Dermis microvascular lymphatic vessel endothelial cell (primary cell): ENCODE results near the gene ZNF837. TPM values are rescaled to one million over a fixed set of nuclear protein-coding genes. Genes with fewer than 3 reads are reported as not detected.
A peak's percentile ranks its signal among the peaks of the same experiment; 100 is the strongest.
"Not testable (repeated sequence)": the region's sequence is repeated elsewhere in the genome, so short reads cannot be mapped to it uniquely, and the experiment has no call there.

Experiments
- DNase-seq, 2 donors: peaks; one replicate each; pipeline versions ENCODE4 v3.0.0 to v3.0.0-alpha.2; 2010; ENCODE audit warnings: low read depth in 2 of 2
- total RNA-seq: library from RNA; depleted of rRNA; stranded (reverse); fragments of >200 nt; gene quantifications from 2 replicates; pipeline ENCODE4 v1.2.1, GENCODE V29; 2014

ZNF837 gene
- total RNA-seq, 1 donor from 2014 or later: 1.7 TPM

DNA sequence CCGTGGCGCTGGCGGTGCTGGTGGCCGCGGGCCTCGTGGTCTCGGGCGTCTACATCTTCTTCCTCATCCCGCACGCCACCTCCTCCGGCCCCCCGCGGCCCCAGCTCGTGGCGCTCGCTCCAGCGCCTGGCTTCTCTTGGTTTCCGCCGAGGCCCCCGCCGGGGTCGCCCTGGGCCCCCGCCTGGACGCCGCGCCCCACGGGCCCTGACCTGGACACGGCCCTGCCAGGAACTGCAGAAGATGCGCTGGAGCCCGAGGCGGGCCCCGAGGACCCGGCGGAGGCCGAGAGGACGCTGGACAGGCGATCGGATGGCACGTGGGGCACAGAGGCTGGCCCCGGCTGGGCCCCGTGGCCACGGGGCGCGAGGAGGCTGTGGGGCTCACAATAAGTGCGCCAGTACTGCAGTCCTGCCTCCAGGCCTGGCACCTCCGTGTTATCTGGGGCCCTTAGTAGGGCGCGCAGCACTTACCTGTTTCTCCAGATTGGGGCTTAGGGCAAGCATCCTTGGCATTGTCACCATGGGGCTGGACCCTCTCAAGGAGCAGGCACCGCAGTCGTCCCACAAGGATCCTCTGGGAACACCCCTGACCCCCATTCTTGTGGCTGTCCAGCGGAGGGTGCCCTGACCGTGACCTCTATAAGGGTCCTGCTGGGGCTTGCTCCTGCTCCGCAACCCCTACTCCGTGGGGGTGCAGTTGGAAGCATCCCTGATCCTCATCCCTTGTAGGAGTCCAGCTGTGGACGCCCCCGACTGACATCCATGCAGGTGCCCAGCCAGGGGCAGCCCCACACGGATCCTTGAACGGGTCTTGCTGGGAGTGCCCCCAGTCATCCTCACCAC lies 16.1 kb upstream of the ZNF837 start:
- no peak for DNase-seq

DNA sequence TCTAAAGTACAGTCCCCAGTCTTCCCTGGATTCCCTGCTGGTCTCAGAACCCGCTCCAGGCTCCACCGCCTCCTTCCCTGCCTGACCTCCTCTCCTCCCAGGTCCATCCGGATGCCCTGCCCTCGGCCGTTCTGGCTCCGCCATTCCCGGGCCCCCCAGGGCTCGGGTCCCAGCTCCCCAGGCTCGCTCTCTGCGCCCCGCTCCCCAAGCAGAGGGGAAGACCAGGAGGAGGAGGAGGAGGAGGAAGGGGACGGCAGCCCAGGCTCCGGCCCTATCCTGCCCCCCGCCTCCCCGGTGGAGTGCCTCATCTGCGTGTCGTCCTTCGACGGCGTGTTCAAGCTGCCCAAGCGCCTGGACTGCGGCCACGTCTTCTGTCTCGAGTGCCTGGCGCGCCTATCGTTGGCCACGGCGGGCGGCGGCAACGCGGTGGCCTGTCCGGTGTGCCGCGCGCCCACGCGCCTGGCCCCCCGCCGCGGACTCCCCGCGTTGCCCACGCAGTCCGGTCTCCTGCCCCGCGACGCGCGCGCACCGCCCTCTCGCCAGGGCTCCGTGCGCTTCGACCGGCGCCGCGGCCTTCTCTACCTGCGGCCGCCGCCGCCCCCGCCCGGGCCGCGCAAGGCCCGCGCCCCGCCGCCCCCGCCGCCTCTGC lies 15.3 kb upstream of the ZNF837 start:
- no peak for DNase-seq

DNA sequence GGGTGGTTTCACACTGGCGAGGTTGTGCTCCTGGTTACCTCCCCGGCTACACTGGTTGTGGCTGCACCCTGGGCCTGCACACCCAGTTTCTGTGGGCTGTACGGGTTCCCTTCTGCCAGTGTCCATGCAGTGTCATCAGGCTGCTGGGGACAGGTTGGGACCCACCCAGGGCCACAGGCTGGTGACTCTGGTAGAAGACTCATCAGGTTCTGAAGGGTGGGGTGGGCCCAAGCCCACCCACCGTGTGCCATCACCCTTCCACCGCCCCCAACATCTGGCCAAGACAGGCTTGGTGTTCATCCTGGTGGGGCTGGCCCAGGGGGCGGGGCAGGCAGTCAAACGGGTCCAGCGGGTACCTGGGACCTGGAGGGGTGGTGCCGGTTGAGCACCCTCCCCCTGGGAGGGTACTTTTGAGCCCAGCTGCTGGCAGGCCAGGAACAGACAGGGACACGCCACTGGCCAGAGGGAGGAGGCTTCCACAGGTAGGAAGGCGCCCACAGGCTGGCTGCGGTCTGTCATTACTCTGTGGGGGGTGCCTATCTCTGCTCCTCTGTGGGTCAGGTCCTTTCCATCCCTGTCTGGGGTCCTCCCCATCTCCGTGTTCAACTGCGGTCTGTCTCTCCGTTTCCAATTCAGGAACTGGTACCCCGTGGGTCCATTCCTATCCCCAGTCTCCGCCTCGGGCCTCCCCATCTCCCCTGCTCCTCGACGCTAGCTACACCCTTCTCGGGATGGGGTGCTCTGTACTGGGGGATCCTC lies 14.6 kb upstream of the ZNF837 start, which contains the start of gene RNF225:
RNF225 (plus strand) TSS at position 437 of the 759 bp plus-strand sequence. CDS start 434 bp downstream, outside the sequence.
- no peak for DNase-seq

DNA sequence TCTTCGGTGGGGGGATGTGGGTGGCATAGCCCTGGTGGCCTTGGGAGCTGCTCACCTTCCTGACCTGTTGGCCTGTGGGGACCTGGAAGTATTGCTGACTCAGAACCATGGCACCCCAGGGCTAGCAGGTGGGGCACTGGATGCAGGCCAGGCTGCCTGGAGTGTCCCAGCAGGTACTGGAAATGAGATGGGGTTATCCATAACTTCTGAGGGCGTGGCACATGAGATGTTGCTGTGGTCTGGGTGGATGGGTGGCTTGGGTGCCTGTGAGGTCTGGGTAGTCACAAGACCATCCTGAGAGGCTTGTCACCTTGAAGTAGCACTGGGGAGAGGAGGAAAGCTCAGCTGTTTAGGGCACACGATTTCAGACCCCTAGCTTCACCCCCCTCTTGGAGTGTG lies 14.0 kb upstream of the ZNF837 start:
- no peak for DNase-seq

DNA sequence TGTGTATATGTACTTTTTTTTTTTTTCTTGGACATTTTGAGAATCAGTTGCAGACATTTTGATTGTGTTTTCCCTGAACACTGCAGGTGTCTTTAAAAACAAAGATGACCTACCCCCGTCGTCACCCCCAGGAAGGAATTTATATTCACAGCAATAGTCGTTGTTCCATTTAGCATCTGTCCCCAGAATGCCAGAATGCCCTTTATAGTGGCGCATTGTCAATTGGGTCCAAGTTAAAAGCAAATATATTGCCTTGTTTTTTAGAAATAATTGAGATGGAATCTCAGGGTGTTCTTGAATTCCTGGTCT lies 12.8 kb upstream of the ZNF837 start:
- DNase-seq: no peak

DNA sequence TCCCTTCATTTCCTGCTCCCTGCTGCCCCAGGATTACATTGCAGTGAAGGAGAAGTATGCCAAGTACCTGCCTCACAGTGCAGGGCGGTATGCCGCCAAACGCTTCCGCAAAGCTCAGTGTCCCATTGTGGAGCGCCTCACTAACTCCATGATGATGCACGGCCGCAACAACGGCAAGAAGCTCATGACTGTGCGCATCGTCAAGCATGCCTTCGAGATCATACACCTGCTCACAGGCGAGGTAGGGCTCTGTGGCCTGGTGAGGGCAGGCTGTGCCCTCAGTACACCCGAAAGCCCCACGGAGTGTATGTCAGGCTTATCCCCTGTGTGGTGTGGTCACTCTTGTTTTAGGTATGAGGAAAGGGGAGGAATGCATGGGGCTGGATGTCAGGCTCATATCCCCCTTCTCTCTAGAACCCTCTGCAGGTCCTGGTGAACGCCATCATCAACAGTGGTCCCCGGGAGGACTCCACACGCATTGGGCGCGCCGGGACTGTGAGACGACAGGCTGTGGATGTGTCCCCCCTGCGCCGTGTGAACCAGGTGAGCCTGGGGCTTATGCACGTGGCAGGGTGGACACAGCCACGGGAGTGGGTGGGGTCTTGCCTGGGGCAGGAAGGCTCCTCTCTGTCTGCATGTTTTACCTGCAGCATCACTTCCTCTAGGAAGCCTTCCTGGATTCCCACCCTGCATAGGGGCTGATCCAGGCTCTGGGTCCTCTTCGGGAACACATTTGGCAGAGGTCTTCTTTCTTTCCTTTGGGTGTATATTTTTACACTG lies 12.3 kb upstream of the ZNF837 start:
- no peak for DNase-seq

DNA sequence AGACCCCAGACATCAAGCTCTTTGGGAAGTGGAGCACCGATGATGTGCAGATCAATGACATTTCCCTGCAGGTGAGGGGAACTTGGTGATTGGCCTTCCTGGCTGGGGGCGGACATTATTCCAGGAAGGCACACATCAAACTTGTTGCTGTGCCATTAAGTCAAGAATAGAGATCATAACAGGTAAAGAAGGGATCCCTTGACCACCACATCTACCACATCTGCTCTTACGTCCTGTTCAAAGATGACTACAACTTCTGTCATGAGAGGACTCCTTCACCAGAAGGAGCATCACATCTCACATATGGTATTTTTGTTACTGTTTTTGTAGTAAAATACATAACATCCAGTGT lies 7.3 kb upstream of the ZNF837 start:
- no peak for DNase-seq

DNA sequence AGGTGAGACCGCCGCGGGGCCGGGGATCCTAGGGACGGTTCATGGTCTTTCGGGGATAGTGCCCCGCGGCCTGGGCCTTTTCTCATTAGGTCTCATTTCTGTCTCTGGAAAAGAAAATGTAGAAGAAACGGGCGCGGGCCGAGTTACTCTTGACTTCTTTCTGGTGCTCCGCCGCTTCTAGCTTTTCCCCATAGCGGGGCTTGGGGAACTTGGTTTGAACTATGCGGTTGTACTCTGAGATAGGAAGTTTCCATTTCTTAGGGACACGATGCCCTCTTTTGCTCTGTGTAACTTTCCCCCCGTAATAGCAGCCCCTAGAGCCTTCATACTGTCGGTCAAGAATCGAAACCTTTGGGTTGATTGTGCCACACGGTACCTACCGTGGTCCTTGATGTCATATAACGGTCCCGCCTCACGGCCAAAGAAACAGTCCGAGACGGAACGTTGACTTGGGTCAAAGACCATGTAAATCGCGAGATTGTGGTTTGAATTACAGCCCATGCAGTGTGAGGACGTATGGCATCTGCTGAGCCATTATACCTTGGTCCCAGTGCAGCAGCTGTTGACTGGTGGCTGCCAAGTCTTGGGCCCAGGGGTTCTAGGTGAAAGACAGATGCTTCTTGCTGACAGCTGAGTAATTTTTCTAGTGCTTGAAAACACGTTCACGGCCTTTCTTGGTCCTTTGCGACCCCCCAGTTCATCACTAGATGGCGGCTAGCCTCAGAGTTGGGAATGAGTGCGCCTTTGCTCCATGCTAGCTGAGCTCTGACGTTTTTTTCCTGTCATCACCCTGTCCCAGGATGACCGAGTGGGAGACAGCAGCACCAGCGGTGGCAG lies 6.7 kb upstream of the ZNF837 start:
- no peak for DNase-seq

DNA sequence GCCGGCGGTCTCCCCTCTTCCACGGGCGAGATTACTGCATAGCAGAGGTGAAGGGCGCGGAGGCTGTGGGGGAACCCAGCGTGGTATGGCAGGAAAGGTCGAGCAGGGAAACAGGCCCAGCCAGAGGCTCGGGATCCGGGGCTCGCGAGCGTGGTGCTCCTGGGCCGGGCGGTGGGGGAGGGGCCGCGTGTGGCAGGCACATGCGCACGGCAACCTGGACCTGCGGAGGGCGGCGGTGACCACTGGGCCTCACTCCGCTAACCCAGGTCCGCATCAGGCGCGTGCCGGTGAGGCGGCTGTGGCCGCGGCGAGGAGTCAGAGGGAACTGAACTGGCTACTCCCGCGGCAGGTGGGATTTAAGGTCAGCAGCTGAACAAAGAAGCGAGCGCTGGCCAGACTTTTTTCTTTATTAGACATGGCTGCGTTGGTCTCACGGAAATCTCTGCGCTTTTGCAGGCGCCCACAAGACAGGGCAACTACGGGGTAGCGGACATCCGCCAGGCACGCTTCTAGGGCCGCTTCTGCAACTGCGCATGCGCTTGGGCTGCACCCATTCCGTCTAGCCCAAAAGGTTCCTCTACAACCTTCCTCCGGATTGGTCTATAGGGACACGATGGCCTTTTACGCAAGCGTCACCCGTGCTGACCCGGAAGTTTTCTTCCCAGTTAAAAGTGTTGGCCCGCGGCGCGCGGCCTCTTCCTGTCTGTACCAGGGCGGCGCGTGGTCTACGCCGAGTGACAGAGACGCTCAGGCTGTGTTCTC lies 5.9 kb upstream of the ZNF837 start, which contains the start of gene RPS5:
RPS5 (plus strand) TSS at position 694 of the 762 bp plus-strand sequence. CDS start 869 bp downstream, outside the sequence.
- peak; percentile 99 for DNase-seq

DNA sequence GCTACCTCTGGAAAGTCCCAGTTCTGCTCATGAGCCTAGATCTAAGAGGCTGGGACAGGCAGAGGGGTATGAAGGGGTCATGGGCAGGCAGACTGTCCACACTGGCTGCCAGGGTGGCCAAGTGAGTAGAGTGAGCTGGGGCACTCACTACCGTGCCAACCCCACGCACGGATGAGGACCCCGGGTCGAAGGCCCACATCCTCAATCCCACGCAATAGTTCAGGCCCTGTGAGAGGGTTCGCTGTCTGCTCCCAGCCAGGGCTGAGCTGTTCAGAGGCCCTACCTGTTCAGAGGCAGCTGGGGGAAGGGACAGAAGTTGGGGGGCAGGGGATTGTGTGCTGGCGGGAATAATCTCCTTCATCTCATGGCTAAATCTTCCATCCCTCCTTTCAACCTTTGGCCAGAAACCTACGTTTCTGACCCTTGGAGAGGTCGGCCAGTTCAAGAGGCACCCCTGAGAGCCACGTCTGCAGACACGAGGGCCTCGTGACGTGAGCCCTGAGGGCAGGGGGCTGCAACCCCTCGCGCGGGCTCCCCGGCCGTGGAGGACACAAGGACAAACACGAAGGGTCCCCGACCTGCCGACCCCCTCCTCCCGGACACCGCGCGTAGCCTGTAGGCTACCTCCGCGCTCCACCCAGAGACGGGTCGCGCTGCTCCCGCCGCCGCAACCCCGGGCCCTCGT lies 5.2 kb upstream of the ZNF837 start:
- no peak for DNase-seq

DNA sequence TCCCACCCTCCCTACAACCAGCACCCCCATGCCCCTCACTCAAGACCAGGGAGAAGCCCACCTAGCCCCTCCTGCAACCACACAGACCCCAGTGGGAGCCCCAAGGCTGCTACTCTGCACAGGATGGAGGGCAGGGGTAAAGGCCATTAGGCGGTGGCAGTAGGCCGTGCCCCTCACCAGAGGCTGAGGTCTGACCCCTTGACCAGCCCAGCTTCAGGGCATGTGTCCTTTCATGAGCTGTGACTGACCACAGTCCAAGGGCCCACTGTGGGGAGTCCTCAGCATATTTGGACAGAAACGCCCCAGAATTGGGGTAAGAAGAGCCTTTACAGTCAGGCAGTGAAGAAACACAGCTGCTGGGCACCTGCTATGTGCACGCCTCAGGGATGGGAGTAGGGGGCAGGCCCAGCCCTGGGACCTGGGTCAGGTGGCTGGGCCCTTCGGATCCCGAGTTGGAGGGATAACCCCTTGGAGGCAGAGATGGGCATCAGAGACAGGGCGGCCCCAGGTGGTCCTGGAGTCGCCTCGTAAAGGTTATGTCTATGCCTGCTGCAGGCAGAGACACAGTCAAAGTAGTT lies 4.6 kb upstream of the ZNF837 start:
- DNase-seq: no peak

DNA sequence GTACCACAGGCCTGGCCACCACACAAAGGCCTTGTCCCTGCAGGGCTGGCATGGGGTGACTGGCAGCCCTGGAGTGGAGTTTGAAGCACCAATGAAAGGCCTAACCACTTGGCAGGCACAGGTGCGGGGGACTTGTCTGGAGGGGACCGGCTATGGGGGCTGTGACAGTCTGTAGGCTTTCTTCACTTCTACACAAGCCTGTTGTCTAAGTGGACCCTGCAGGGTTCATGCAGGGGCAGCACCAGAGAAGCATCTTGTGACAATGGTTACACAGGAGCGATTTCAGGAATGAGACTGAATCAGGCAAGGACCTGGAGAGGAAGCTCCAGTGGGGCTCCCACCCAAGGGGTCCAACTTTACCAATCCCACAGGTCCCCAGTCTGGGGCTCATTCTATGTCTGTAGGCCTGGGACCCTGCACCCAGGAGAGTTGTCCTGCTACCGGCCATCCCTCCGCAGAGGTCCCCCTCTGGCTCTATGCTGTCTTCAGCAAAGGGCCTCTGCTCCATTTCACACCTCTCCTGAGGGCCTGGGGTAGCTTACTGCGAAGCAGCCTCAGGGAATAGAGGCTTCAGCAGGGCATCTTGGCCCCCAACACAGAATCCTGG lies 2.3 kb upstream of the ZNF837 start:
- DNase-seq: no peak

DNA sequence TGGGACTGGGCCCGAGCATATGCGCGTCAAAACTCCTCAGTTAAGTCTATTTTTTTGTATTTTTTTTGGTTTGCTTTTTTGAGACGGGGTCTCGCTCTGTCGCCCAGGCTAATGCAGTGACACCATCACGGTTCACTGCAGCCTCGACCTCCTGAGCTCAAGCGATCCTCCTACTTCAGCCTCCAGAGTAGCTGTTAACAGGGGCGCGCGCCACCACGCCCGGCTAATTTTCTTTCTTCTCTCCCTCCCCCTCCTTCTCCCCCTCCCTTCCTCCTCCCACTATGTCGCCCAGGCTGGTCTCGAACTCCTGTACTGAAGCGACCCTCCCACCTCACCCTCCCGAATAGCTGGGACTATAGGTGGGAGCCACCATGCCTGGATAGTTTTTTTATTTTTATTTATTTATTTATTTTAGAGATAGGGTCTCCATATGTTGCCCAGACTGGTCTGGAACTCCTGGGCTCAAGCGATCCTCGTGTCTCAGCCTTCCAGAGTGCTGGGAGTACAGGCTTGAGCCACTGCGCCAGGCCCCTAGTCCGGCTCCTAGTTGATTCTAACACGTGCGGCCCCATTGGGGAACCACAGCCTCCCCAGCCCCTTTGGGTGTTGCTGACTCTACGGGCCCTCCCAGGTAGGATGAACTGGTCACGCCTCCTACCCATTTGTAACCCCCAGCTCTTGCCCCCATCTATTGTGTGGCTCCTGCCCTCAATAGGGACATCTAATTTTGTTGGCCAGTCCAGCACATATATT lies 806 bp upstream of the ZNF837 start:
- DNase-seq: no peak

DNA sequence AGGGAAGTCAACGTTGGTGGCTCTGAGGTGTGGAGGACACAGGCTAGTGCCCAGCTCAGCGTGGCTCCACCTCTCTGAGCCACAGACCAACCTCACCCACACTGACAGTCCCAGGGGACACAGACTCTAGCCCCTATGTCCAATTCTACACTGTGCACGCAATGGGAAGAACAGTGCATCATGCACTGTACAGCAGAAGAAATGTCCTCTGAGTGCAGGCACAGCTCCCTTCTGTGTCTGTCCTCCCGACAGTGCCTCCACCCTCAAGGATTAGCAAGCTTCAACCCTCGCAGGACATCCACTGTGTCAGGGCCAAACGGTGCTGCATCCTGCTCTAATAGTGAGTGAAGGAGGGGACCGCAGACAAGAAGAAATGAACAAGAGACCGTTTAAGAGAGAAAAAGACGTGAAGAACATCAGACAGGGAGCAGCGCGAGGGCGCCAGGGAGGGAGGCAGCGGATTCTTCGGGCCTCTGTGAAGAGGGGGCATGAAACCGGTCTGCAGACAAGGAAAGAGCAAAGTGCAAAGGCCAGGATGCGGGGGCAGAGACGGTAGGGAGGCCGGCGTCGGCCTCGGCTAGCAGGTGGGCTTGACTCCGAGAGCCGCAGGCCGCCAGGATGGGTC lies 681 bp downstream of the ZNF837 start:
- no peak for DNase-seq

DNA sequence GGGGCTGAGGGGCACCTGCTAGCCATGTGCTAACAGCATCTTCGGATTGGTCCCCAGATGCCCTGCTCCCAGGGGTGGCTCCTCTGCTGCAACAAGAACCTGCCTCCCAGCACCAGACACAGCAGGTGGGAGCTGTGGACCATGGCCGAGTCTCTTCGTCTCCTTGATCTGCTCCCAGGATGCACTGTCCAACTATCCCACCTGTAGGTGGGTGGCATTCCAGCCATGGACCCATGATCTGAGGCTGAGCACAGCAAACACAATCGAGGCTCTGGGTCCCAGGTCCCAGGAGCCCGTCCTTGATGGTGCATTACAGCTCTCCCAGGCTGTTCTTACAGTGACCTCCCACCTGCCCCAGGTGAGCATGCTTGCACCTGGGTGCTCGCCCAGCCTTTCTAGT lies 1.6 kb downstream of the ZNF837 start:
- no peak for DNase-seq

DNA sequence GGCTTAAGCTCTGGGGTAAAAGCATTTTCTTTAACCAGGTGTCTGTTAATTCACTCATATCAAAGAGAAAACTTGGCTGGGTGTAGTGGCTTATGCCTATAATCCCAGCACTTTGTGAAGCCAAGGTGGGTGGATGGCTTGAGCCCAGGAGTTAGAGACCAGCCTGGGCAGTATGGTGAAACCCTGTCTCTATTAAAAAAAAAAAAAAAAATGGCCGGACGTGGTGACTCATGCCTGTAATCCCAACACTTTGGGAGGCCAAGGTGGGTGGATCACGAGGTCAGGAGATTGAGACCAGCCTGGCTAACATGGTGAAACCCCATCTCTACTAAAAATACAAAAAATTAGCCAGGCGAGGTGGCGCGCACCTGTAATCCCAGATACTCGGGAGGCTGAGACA lies 4.1 kb downstream of the ZNF837 start:
- not testable (repeated sequence) for DNase-seq

DNA sequence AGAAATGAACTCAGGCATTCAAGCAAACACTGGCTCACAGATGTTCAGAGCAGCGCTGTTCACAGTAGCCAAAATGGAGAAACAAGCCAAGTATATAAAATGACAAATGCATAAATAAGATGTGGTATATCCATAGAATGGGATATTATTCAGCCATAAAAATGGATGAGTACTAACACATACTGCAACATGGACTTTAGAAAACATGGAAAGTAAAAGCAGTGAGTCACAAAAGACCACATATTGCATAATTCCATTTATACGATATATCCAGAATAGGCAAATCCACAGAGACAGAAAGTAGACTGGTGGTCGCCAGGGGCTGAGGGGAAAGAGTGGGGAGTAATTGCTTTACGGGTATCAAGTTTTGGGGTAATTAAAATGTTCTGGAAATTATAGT lies 6.6 kb downstream of the ZNF837 start:
- no peak for DNase-seq
